ENCODE data around the gene TMEM89.

GRCh38 chr3:48587686-48588085 is 33.9 kb downstream of the TMEM89 start:
- TF ChIP-seq POLR2AphosphoS5 (IDR thresholded peaks at IDR 0.05) (no peak), POLR2A (IDR thresholded peaks at IDR 0.05; ENCODE audit: low read depth) (no peak), EP300 (IDR thresholded peaks at IDR 0.05) (no peak)
- TF ChIP-seq, protein P1, sequence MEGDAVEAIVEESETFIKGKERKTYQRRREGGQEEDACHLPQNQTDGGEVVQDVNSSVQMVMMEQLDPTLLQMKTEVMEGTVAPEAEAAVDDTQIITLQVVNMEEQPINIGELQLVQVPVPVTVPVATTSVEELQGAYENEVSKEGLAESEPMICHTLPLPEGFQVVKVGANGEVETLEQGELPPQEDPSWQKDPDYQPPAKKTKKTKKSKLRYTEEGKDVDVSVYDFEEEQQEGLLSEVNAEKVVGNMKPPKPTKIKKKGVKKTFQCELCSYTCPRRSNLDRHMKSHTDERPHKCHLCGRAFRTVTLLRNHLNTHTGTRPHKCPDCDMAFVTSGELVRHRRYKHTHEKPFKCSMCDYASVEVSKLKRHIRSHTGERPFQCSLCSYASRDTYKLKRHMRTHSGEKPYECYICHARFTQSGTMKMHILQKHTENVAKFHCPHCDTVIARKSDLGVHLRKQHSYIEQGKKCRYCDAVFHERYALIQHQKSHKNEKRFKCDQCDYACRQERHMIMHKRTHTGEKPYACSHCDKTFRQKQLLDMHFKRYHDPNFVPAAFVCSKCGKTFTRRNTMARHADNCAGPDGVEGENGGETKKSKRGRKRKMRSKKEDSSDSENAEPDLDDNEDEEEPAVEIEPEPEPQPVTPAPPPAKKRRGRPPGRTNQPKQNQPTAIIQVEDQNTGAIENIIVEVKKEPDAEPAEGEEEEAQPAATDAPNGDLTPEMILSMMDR (IDR thresholded peaks at IDR 0.05), result no peak

All from esophagus muscularis mucosa (tissue), 4 donors.